GM19324 (cell line): Measurements from ENCODE around the gene SHROOM2.
A peak's percentile ranks its signal among the peaks of the same experiment; 100 is the strongest.

Experiments used
- ATAC-seq: cut with Tn5 transposase; IDR thresholded peaks from one replicate; pipeline ENCODE4 v1.9.1; 2021; ENCODE audit warnings: mild to moderate bottlenecking, moderate library complexity; ENCODE audit not compliant: unreplicated experiment, low FRiP score

SHROOM2 gene

DNA sequence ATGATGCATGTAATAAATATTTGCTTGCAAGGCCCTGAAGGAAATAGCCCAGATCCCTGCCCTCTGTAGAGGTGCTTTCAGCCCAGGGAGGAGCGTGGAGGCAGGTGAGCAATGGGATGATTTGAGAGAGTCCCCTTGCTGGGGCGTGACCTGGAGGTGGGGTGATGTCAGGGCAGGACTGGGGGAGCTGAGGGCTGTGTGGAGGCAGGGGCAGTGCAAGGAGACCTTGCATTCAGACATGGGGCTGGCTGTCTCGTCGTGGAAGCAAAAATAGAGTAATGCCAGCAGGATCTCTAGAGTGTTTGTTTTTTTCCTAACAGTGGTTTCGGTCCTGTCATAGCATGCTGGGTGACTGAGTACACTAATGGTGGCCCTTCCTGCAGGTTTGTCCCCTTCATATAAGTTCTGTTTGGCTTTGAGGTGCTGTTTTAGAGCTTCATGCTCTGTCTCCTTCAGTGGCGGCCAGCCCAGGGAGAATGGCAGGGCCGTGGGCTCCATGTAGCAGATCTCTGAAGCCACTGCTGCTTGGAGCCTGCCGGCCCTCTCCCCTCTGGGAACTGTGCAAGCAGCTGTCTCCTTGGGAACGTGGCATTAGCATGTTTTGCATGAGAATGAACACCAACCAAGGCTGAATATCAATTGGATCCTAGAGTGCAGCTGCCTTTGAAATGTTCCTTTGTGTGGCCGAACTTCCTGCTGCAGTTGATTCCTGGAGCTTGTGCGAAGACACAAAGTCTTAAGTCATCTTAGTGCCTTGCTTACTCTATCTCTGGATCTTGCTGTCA lies 141.7 kb downstream of the SHROOM2 start:
- ATAC-seq: no peak

DNA sequence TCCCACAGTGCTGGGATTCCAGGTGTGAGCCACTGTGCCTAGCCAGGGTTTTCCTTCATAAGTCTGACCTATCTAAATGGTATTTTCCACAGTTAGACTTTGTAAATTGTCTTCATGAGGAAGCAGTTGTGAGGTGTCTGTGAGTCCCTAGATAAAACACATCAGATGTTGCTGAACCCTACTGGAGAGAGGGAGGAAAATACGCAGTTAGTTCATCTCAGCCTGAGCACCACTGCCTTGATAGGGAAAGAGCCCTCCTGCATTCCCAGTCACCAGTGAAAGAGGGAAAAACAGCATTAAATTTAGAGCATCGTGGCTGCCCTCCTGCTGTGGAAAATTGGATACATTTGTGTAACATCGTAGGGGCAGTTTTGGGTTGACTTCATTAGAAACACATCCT lies 149.2 kb downstream of the SHROOM2 start:
- no peak for ATAC-seq

DNA sequence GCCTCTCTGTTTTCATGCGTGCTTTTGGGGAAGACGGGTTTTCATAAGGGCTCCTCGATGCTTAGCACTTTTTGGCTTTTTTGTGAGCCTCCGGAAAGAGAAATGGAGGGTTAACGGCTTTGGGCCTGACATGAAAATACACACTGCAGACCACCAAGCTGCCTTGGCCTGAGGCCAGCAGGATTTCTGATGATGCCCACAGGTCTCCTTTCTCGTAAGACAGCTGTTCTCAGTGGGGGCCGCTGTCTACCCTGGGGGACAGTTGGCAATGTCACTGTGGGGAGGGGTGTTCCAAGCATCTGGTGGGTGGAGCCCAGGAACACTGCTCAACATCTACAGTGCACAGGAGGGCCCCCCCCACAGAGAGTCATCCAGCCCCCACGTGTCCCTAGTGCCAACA lies 151.5 kb downstream of the SHROOM2 start:
- ATAC-seq: no peak

DNA sequence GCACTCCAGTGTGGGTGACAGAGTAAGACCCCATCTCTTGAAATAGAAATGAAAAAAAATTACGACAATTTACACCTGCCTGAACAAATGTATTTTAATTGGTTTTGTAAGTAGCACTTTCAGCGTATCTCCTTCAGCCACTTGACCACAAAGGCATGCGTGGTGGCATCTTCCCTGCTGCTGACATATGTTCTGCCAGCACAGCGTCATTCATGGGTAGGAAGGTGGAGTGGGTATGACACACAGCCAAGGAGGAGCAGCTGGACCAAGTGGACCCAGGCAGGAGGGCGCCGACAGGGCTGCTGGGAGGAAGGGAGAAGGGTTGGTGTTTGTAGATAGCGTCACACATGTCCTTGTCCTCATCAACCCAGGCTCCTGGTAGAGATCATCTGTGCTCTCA lies 152.3 kb downstream of the SHROOM2 start:
- ATAC-seq: no peak

DNA sequence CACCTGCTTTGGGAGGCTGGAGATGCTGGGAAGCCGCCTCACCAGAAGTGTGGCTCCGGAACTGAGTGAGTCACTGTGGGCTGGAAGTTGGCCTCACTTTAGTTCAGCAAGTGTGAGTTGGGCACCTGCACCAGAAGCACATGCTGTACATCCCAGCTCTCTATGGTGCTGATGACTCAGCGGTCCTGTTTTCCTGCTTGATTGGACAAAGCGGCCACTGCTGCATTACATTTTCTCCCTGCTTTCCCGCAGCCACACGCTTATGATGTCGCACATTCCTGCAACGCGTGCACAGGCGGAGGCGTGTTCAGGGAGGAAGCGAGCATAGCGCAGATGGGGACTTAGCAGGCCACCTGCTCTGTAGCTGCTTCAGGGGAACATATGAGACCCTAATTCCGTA lies 154.2 kb downstream of the SHROOM2 start:
- no peak for ATAC-seq

DNA sequence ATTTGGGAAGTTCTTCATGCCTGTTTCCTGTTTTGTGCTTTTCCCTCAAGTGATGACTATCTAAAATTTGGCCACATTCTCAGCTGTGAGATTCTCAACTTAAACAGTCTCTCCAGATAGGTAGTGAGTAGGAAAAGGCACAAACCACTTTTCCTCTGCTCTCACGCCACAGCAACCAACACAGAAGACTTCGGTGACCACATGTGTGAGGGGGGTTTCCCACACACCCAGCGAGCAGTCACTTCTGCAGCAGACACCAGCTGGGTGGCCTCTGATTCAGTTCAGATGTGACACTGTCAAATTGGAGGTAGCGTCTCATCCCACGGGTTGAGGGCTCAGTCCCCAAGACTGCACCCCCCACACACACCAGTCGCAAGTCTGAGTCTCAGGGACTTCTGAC lies 155.9 kb downstream of the SHROOM2 start:
- ATAC-seq: peak; percentile 68

DNA sequence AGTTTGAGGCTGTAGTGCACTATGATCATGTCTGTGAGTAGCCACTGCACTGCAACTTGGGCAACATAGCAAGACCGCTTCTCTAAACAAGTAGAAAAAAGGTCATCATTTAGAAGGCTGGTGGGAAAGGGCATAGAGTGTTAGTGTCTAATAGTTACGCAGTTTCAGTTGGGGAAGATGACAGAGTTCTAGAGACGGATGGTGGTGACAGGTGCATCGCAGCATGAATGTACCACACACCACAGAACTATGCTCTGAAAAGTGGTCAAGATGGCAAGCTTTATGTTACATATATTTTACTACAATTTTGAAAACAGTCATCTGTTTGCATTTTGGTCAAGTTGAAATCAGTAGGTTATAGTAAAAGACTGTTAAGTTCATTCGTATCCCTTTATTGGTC lies 157.2 kb downstream of the SHROOM2 start:
- no peak for ATAC-seq

DNA sequence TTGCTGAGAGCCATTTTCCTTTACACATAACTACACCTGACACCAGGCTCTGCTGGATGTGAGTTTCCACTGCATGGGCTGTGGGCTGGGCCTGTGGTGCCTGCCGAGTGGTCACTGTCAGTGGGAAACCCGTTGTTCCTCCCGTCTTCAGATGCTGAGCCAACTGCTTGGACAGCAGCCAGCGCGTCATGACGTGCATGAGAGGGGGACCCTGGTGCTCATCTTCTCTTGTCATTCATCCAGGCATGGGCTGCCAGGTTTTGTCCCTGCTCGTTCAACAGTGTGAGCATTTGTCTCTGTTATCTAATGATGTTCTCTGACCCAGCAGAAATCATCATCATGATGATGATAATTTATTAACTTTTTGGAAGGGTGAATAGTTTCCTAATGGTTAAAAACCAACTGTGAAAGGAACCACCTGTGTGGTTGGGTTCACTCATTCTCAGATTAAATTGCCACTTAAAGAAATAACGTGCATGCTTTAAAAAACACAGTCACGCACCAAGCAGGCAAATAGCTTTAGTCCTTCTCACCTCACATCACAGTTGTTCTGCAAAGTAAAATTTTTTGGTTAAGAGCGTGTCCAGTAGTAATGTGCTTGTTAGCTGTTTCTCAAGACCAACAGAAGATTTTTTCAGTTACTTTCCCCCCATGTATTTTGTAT lies 161.0 kb downstream of the SHROOM2 start:
- no peak for ATAC-seq

DNA sequence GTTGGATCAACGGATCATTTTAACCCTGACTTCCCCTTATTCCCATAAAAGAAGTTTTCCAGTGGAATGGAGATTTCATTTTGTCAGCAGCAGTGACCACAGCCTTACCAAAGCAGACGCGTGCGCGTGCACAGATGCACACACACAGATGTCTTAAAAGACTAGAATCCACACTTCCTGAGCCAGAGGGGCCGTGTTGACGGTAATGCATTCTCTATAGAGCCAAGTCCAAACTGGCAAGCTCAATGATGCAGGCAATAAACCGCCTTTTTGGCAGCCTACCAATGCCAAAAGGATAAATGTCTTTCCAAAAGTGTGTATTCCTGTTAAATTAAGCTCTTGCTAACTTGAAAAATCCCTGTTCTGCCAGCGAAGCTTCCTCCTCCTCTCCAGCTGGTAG lies 162.2 kb downstream of the SHROOM2 start:
- ATAC-seq: no peak

DNA sequence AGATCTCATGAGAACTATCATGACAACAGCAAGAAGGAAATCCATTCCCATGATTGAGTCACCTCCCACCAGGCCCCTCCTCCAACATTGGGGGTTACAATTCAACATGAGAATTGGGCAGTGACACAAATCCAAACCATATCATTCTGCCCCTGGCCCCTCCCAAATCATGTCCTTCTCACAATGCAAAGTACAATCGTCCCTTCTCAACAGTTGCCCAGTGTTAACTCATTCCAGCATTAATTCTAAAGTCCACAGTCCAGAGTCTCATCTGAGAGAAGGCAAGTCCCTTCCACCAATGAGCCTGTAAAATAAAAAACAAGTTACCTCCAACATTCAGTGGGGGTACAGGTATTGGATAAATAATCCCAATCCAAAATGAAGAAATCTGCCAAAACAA lies 166.1 kb downstream of the SHROOM2 start:
- ATAC-seq: no peak

DNA sequence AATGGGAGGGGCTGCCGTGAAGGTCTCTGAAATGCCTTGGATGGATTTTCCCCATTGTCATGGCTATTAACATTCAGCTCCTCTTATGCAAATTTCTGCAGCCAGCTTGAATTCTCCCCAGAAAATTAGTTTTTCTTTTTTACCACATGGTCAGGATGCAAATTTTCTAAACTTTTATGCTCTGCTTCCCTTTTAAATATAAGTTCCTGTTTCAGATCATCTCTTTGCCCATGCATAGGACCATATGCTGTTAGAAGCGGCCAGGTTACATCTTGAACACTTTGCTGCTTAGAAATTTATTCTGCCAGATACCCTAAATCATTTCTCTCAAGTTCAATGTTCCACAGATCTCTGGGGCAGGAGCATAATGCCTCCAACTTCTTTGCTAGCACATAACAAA lies 167.2 kb downstream of the SHROOM2 start:
- ATAC-seq: no peak

DNA sequence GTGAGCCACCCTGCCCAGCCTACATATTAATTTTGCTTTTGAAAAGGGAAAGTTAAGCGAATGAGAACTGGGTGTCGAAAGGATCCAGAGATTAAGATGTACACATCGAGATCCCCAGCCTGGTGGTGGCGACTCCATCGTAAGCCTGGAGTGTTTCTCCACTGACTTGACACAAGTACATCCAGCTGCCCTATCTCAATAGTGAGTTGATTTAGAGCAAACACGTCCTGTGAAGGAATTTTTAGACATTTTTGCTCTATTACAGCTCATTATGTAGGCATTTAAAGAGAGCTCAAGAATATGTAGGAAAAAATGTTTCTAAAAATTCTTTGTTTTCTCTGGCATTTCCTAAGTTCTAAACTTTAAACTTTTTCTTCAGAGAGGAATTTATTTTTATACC lies 169.3 kb downstream of the SHROOM2 start:
- ATAC-seq: no peak

DNA sequence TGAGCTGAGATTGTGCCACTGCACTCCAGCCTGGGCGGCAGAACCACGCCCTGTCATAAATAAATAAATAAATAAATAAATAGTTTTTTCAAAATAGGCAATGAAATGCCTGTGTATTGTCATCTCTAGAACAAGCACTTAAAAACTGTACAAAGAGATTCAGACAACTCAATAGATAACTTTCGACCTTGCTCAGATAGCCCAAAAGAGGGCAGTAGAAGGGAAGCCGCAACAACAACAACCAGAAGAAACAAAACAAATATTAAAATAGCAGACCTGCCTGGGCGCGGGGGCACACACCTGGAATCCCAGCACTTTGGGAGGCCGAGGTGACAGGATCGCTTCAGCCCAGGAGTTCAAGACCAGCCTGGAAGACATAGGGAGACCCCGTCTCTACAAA lies 171.5 kb downstream of the SHROOM2 start:
- no peak for ATAC-seq

DNA sequence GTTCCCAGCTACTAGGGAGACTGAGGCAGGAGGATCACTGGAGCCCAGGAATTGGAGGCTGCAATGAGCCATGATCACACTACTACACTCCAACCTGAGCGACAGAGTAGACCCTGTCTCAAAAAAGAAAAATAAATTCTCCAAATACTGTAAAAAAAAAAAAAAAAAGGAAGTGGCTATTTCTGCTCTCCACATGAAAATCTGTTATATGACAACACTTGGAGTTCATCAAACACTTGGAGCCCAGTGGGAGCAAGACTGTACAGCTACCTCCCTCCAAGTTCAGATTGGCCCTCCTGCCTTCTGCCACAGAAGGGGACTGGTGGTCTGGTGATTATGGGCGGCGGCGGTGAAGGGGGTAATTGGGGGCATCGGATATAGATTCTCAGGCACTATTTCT lies 172.0 kb downstream of the SHROOM2 start:
- no peak for ATAC-seq

DNA sequence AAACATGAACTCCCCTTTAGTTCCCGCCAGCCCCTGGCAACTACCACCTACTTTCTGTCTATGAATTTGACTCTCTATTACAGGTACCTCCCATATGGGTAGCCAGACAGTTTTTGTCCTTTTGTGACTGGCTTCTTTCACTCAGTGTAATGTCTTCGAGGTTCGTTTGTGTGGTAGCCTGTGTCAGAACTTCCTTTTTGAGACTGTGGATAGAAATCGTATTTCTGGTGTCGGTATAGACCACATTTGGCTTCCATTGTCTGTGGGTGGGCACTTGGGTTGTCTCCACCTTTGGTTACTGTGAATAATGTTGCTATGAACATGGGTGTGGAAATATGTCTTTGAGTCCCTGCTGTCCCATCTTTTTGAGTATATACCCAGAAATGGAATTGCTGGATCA lies 175.5 kb downstream of the SHROOM2 start:
- no peak for ATAC-seq

DNA sequence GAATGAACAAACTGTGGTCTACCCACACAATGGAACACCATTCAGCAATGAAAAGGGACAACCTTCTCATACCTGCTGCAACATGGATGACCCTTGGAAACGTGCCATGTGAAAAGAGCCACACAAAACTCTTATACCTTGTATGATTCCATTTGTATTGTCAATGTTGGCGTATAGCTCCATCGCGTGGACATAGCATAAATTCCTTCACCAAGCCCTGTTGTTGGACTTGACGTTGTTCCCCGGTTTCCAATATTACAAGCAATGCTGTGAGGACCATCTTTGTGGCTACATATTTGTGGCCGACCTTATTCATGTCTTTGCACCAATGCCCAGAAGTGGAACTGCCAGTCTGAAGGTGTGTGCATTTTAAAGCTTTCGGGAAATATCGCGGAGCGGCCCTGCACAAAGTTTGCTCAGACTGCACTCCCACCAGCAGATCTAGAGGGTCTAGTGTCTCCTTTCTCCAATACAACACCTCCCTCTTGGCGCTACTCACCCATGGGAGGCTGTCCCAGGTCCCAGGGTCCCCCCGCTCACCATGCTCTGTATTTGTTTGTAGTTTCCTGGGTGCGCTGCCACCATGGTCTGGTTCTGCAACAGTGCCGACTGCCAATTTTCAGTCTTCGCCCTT lies 180.7 kb downstream of the SHROOM2 start, which contains the start of gene CLDN34:
CLDN34 (plus strand) TSS at position 584 of the 634 bp plus-strand sequence; CDS start at position 584, 0 bp downstream.
- no peak for ATAC-seq

DNA sequence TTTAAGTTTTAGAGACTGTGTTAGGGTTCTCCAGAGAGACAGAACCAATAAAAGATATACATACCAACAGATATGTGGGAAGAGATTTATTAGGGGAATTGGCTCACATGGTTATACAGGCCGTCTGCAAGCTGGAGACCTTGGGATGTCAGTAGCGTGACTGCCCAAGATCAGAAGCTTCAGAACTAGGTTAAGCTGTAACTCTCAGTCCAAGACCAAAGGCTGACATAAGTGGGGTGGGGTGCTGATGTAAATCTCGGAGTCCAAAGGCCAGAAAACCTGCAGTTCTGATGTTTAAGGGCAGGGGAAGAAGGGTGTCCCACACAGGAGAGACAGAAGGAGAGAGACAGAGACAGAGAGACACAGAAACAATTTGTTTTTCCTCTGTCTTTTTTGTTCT lies 191.4 kb downstream of the SHROOM2 start:
- no peak for ATAC-seq

DNA sequence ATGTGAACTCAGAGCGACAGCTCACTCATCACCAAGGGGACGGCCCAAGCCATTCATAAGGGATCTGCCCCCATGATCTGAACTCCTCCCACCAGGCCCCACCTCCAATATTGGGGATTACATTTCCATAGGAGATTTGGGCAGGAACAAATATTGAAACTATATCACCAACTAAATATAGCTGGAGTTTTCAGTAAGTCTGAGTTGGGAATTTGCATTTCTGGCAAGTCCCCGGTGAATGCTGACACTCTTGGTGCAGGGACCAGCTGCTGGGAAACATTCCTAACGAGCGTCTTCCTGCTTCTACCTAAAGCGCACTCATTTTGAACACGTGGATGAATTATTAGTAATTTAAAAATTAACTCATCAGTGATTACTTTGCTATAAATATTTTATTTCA lies 194.2 kb downstream of the SHROOM2 start:
- no peak for ATAC-seq

DNA sequence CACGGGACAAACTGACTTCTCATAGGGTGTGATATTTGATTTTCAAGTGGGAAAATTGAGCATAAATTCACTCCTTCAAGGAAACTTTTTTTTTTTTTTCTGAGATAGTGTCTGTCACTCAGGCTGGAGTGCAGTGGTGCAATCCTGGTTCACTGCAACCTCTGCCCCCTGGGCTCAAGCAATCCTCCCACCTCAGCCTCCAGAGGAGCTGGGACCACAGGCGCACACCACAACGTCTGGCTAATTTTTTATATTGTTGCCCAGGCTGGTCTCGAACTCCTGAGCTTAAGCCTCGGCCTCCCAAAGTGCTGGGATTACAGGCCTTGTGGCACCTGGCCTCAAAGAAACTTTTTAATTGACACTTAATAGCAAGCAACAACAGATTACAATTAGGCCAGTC lies 194.7 kb downstream of the SHROOM2 start:
- ATAC-seq: no peak

DNA sequence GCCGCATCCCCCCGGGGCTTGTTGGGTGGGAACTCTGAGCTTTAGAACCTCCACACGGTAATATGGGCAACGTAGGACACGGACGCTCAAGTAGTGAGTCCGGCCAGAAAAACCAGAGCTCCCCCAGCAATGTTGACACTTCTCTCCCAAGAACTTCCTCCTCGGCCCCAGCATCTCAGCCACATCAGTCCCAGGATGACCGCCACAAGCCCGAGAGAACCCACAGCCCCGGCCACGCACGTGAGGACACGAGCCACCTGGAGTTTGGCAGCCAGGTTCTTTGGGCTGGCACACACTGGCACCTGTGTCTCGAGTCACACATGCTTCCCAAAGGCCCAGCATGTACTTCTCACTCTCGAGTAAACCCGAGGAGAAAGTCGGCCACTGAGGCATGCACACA lies 197.2 kb downstream of the SHROOM2 start:
- ATAC-seq: no peak

DNA sequence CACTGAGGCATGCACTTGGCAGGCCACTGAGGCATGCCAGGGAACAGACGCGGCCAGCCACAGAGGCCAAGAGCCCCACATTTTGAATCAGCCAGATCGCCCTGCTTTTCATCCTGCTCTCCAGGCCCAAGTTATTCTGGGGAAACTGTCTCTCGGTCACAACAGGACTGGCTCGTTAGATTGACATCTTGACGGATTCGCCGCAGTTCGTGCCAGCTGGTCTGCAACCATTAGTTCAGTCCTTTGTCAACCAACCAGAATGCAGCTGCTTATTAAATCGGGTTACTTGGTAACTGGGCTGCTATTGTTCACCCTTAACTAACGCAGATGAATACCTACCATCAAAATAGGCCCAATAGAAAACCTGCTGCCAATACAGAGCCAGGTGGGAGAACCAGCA lies 197.6 kb downstream of the SHROOM2 start:
- no peak for ATAC-seq

DNA sequence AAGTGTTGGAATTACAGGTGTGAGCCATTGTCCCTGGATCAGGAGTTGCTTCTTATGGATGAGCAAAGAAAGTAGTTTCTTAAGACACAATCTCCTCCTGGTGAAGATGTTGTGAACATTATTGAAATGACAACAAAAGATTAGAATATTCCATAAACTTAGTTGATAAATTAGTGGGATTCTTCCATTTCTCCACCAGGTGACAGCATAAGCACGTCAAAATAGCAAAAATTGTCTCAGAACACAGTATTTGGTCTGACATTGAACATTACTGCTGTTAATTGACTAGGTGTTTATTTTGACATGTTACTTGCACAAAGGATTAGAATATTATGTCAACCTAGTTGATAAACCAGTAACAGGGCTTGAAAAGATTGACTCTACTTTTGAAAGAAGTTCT lies 202.5 kb downstream of the SHROOM2 start:
- no peak for ATAC-seq
